AG04450 (cell line): ENCODE data around the gene UBE2D2. TPM values are rescaled to one million over a fixed set of nuclear protein-coding genes. Genes with fewer than 3 reads are reported as not detected.

Experiments
- CTCF ChIA-PET: fragments of 300-600, 350-600 bp; formaldehyde crosslinking; extraction: SDS; loops from one replicate; lab custom pipeline; 2022; ENCODE audit warnings: antibody characterized with exemption, inconsistent platforms; lab: Charles Lee
- POLR2A ChIA-PET: fragments of 350-600 bp; formaldehyde crosslinking; extraction: SDS; loops from one replicate; lab custom pipeline; 2021; ENCODE audit warnings: antibody characterized with exemption, inconsistent platforms; lab: Yijun Ruan, JAX
- DNase-seq: peaks from one replicate; pipeline ENCODE4 v3.0.0-alpha.2; 2011; ENCODE audit warnings: low read depth, low spot score
- H3K27ac ChIP-seq: one replicate; pipeline ENCODE4 v1.5.1; 2012; ENCODE audit warnings: low read depth, low read length, control low read depth
- H3K27me3 ChIP-seq: one replicate; pipeline ENCODE4 v1.6.0; 2012; ENCODE audit warnings: low read length; ENCODE audit not compliant: control insufficient read depth, insufficient read depth
- H3K4me3 ChIP-seq: 2 replicates; pipeline ENCODE4 v1.5.1; 2011; ENCODE audit warnings: mild to moderate bottlenecking, low read depth, low read length, control low read depth
- H3K9me3 ChIP-seq: 2 replicates; pipeline ENCODE4 v1.5.1; 2012; ENCODE audit warnings: low read length; ENCODE audit not compliant: control insufficient read depth, insufficient read depth
- polyA plus RNA-seq: library from polyadenylated mRNA; depleted of rRNA; stranded (reverse); fragments of >200 nt; gene quantifications from 2 replicates; pipeline ENCODE4 v1.2.3, GENCODE V29; 2011
- TF ChIP-seq, protein P1 (sequence below): IDR thresholded peaks from 2 replicates; pipeline ENCODE4 v1.5.1; 2011; ENCODE audit warnings: low read depth, low read length, control low read depth, inconsistent platforms

The UBE2D2 gene
- polyA plus RNA-seq, 1 experiment, result 60.9 TPM

DNA sequence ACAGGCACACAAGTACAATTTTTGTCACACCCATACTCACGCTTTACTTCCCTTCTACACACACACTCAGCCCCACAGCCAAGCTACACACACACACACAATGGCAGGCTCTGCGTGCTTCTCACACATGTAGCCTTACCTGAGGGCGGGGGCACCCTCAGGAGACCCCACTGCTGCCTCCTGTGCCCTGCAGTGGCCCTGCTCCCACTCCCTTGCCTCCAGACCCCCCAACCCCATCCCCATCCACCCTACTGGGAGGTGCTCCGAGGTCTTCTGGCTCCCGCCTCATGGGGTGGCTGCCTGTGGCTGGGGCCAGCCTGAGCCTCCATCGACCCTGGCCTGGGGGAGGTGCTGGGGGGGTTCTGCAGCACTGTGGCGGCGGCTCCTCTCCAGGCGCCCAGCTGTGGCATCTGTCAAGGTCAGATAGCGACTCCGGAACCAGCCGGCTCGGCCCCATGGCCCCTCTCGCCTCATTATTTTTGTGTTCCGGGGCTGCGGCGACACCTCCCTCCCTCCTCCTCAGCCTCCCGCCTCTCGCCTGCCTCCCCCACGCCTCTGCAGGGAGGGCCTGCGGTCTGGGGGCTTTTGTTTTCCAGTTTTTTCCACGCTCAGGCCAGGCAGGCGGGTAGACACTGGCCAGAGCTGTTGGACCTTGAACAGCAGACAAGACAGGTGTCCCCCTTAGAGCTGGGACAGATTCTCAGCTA lies 108.7 kb downstream of the UBE2D2 start:
- TF ChIP-seq, protein P1, sequence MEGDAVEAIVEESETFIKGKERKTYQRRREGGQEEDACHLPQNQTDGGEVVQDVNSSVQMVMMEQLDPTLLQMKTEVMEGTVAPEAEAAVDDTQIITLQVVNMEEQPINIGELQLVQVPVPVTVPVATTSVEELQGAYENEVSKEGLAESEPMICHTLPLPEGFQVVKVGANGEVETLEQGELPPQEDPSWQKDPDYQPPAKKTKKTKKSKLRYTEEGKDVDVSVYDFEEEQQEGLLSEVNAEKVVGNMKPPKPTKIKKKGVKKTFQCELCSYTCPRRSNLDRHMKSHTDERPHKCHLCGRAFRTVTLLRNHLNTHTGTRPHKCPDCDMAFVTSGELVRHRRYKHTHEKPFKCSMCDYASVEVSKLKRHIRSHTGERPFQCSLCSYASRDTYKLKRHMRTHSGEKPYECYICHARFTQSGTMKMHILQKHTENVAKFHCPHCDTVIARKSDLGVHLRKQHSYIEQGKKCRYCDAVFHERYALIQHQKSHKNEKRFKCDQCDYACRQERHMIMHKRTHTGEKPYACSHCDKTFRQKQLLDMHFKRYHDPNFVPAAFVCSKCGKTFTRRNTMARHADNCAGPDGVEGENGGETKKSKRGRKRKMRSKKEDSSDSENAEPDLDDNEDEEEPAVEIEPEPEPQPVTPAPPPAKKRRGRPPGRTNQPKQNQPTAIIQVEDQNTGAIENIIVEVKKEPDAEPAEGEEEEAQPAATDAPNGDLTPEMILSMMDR, result no peak
- no peak for DNase-seq
- Histone ChIP-seq H3K9me3 (no peaks in the 10 kb centered on the region), H3K27me3 (no peaks in the 10 kb centered on the region), H3K27ac (no peak overlapping the region), H3K4me3 (no peak overlapping the region)
- ChIA-PET CTCF (interaction anchor here (0.9 to 1.6 kb wide), 3 partner anchors 8 to 96 kb away, joined by 4 read pairs; no protein-coding TSS in a partner anchor), POLR2A (interaction anchor here (1.6 kb wide), 1 partner anchor 32 kb away, joined by 3 read pairs; no protein-coding TSS in a partner anchor)

DNA sequence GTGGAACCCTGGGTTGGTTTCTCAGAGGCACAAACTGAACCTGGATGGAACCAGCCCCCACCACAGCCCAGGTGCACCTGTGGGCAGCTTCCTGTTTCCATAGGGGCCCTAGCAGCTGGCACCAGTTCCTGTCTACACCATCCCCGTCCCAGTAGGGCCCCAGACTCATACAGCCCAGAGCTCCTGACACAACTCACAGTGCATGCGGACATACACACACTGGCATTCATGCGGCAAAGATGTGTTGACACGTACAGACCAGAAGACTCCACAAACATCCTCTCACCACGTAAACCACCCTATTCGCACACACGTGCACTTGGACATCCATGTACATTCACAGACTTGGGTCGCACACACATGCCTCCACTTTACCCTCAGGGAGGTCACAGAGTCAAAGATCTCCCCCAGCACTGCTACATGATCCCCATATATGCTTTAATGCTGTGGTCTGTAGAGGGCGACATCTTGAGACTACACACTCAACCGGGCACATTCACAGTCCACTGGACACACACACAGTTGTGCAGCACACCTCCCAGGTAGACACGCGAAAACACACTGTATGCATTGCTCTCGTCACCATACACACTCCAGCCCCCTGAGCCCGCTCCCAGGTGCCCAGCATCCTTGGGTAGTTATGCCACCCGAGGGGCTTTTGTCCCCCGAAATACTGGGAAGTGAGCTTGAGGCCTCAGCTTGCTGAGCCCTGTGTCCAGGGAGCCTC lies 109.4 kb downstream of the UBE2D2 start:
- no peak for DNase-seq
- TF ChIP-seq, protein P1, result peak; percentile 39; the same call in 1 of the 2 replicates
- H3K9me3 ChIP-seq, result no peaks in the 10 kb centered on the region
- no peaks in the 10 kb centered on the region for H3K27me3 ChIP-seq
- no peak overlapping the region for H3K4me3 ChIP-seq
- POLR2A ChIA-PET, result interaction anchor here (1.6 kb wide), 1 partner anchor 33 kb away, joined by 3 read pairs; no protein-coding TSS in a partner anchor
- CTCF ChIA-PET, result interaction anchor here (0.8 to 1.2 kb wide), 4 partner anchors 10 to 248 kb away, joined by 3 to 6 read pairs (median 5); no protein-coding TSS in a partner anchor
- H3K27ac ChIP-seq, result no peak overlapping the region

DNA sequence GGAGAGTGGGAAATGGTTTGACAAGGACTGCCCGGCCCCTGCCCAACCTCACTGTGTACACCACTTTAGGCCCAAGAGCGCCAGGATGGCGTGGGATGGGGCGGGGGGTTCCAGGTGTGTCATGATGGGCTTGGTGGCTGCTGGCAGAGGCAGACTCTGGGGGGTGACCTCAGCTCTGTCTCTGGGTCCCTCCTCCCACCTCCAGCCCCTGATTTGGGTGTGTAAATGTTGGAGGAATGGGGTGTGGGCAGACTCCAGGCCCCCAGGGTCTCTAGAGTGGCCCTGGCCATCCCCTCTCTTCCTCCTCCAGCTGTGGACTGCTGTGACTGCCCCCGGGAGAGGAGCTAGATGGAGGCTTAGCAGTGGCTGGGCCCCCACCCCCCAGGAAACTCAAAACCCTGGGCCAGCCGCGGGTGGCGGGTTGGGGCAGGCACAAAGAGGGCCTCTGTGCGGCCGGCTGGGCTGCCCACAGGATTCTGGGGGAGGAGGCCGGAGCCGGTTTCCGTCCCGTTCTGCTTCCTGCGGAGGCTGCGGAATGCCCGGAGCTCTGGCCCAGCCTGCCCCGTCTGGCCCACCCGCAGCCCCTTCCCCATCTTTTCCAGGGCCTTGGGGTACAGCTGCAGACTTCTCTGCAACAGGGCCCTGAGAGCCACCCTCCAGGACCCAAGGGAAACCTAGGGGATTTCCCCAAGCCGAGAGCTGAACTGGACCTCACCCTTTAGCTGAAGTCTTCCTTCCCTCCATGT lies 110.1 kb downstream of the UBE2D2 start:
- TF ChIP-seq, protein P1, result no peak
- CTCF ChIA-PET, result interaction anchor here (0.8 to 1.2 kb wide), 3 partner anchors 11 to 249 kb away, joined by 3 to 6 read pairs (median 6); no protein-coding TSS in a partner anchor
- POLR2A ChIA-PET, result interaction anchor here (1.6 kb wide), 1 partner anchor 34 kb away, joined by 3 read pairs; no protein-coding TSS in a partner anchor
- no peak for DNase-seq
- Histone ChIP-seq H3K27ac (peak overlapping the region; percentile 21), H3K9me3 (no peaks in the 10 kb centered on the region), H3K4me3 (no peak overlapping the region), H3K27me3 (no peaks in the 10 kb centered on the region)

DNA sequence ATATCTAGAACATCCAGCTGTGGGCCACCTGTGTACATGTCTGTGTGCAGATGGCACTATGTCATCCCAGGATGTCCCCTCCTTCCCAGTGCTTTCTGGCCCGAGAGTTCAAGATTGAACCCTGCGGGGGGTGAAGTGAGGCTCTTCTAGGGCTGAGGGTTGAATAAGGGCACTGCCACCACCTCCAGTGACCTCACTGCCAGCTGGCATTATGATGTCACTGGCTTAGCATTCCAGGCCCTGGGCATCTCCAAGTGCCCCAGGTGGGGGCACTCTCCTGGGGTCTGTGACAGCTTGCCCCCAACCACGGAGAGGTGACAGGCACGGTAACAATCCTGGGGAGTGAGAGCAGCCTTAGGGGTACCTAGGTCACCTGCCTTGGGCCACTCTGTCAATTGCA lies 114.1 kb downstream of the UBE2D2 start:
- Histone ChIP-seq H3K27ac (no peak overlapping the region), H3K27me3 (no peaks in the 10 kb centered on the region), H3K9me3 (no peaks in the 10 kb centered on the region), H3K4me3 (no peak overlapping the region)
- CTCF ChIA-PET, result no interaction called here
- DNase-seq, result no peak
- POLR2A ChIA-PET, result interaction anchor here (0.6 kb wide), 1 partner anchor 21 kb away, joined by 3 read pairs; no protein-coding TSS in a partner anchor
- TF ChIP-seq, protein P1, result no peak
